Embryonic facial prominence (tissue), 1 donor: ENCODE measurements around the gene EXD3.

Experiments used
- DNase-seq: peaks from one replicate; pipeline ENCODE4 v3.0.0-alpha.2; 2016; ENCODE audit errors: extremely low spot score

The EXD3 gene

GRCh38 chr9:137306066-137306849 is 116.7 kb downstream of the EXD3 start:
- no peak for DNase-seq

GRCh38 chr9:137305798-137306065 is 117.2 kb downstream of the EXD3 start:
- DNase-seq: no peak

- DNase-seq: no peak
Observed at GRCh38 chr9:137305060-137305797, 117.7 kb downstream of the EXD3 start.

GRCh38 chr9:137304383-137305059 is 118.4 kb downstream of the EXD3 start:
- no peak for DNase-seq

GRCh38 chr9:137303893-137304382 is 119.0 kb downstream of the EXD3 start:
- DNase-seq: no peak

- DNase-seq: no peak
Observed at GRCh38 chr9:137303151-137303892, 119.6 kb downstream of the EXD3 start.

GRCh38 chr9:137302449-137303150 is 120.4 kb downstream of the EXD3 start:
- no peak for DNase-seq

GRCh38 chr9:137302118-137302448 is 120.9 kb downstream of the EXD3 start, which contains the start of gene NRARP:
Gene NRARP, minus strand, starts transcription at chr9:137302271. Its CDS starts 343 bp downstream, at chr9:137301928.
- DNase-seq: peak; percentile 64

- no peak for DNase-seq
Observed at GRCh38 chr9:137301081-137301947, 121.6 kb downstream of the EXD3 start.

GRCh38 chr9:137300567-137301080 is 122.3 kb downstream of the EXD3 start:
- no peak for DNase-seq

GRCh38 chr9:137299938-137300337 is 123.0 kb downstream of the EXD3 start:
- DNase-seq: no peak

- no peak for DNase-seq
Observed at GRCh38 chr9:137299203-137299565, 123.8 kb downstream of the EXD3 start.

- DNase-seq: no peak
Observed at GRCh38 chr9:137298401-137299202, 124.4 kb downstream of the EXD3 start.

- no peak for DNase-seq
Observed at GRCh38 chr9:137297966-137298365, 125.0 kb downstream of the EXD3 start.

- no peak for DNase-seq
Observed at GRCh38 chr9:137296670-137297664, 126.0 kb downstream of the EXD3 start.

GRCh38 chr9:137295849-137296669 is 126.9 kb downstream of the EXD3 start:
- DNase-seq: no peak

GRCh38 chr9:137295238-137295811 is 127.6 kb downstream of the EXD3 start:
- no peak for DNase-seq
